A673 (cell line): ENCODE data around the gene GAB4. TPM values are rescaled to one million over a fixed set of nuclear protein-coding genes. Genes with fewer than 3 reads are reported as not detected.

Source experiments
- BruUV-seq: library from RNA; stranded (reverse); fragments of 400-500 nt; replicated peaks from 2 replicates; lab custom pipeline; 2021; lab: Mats Ljungman, UMichigan
- CTCF ChIA-PET: fragments of 300-600 bp; sonication (Branson Sonifier 250); formaldehyde crosslinking; loops from one replicate; lab custom pipeline; 2022; ENCODE audit warnings: antibody characterized with exemption; lab: Charles Lee
- POLR2A ChIA-PET: fragments of 300-600 bp; sonication (Branson Sonifier 250); formaldehyde crosslinking; loops from one replicate; lab custom pipeline; 2022; ENCODE audit warnings: antibody characterized with exemption; ENCODE audit not compliant: low non-redundant PET; lab: Charles Lee
- DNase-seq: peaks from one replicate; pipeline ENCODE4 v3.0.0-alpha.2; 2015; ENCODE audit warnings: low spot score
- H3K27ac ChIP-seq: fragments of 200-600 bp; sonication (generic); 2 replicates; pipeline ENCODE4 v1.5.1; 2016; ENCODE audit warnings: mixed run types, low read depth, mild to moderate bottlenecking, mixed read lengths, antibody characterized with exemption, low read length; ENCODE audit not compliant: poor library complexity, severe bottlenecking
- H3K27me3 ChIP-seq: fragments of 200-600 bp; sonication (generic); replicated peaks from 2 replicates; pipeline ENCODE4 v1.6.1; 2017; ENCODE audit warnings: mixed run types, low read depth, mild to moderate bottlenecking, mixed read lengths, antibody characterized with exemption, low read length; ENCODE audit not compliant: insufficient read depth, poor library complexity
- H3K36me3 ChIP-seq: fragments of 200-600 bp; sonication (generic); 2 replicates; pipeline ENCODE4 v1.6.1; 2016; ENCODE audit warnings: mixed run types, mild to moderate bottlenecking, mixed read lengths, antibody characterized with exemption, low read length; ENCODE audit not compliant: insufficient read depth, poor library complexity, severe bottlenecking
- H3K4me1 ChIP-seq: fragments of 200-600 bp; sonication (generic); 2 replicates; pipeline ENCODE4 v1.6.1; 2017; ENCODE audit warnings: mixed run types, mild to moderate bottlenecking, mixed read lengths, antibody characterized with exemption, low read length; ENCODE audit not compliant: insufficient read depth, poor library complexity, severe bottlenecking
- H3K4me3 ChIP-seq: fragments of 200-600 bp; sonication (generic); 2 replicates; pipeline ENCODE4 v1.5.1; 2016; ENCODE audit warnings: low read depth, mixed run types, mild to moderate bottlenecking, mixed read lengths, low read length; ENCODE audit not compliant: poor library complexity, severe bottlenecking
- H3K9me3 ChIP-seq: fragments of 200-600 bp; sonication (generic); 2 replicates; pipeline ENCODE4 v1.6.1; 2016; ENCODE audit warnings: mixed run types, low read depth, mild to moderate bottlenecking, mixed read lengths, antibody characterized with exemption, low read length; ENCODE audit not compliant: poor library complexity, severe bottlenecking
- EZH2 ChIP-seq: fragments of 200-600 bp; sonication (generic); IDR thresholded peaks from 2 replicates; pipeline ENCODE4 v1.6.1; 2017; ENCODE audit warnings: borderline replicate concordance, low read depth, mild to moderate bottlenecking, mixed read lengths, antibody characterized with exemption, low read length; ENCODE audit not compliant: poor library complexity, severe bottlenecking
- intact Hi-C: fragments of 100-400 bp; cut with micrococcal nuclease; formaldehyde crosslinking; loops from one replicate; pipeline ENCODE4 v1.10.0; 2022; ENCODE audit not compliant: unreplicated experiment
- total RNA-seq: library from RNA; stranded (reverse); gene quantifications from 2 replicates; pipeline ENCODE4 v1.2.3, GENCODE V29; 2021
- TF ChIP-seq, protein P1 (sequence below): fragments of 300-800, 200-600 bp; sonication (generic); conservative IDR thresholded peaks from 2 replicates; pipeline ENCODE4 v1.5.1; 2017; ENCODE audit warnings: low read depth, mild to moderate bottlenecking, antibody characterized with exemption, low read length, moderate library complexity, mixed read lengths

GAB4 gene
- total RNA-seq, 1 experiment from 2014 or later, result not detected

DNA sequence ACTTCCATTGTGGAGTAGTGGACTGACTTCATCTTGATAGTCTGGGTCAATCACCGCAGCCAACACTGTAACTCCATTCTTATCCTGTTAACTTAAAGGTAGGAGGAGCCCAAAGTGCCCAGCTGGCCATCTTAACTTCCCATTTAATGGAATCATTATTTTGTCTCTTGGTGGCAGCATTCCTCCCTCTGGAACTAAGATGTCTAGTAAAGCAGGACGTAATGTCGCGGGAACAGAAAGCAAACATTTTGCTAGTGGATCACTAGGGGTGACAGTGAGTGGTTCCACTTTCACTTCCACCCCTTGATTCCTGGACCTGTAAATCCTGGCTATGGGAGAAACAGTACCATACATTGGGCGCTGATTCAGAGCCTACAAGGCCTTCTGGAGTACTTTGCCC is 71.4 kb downstream of the GAB4 start:
- Histone ChIP-seq H3K4me1 (no peaks in the 10 kb centered on the region), H3K27me3 (peaks cover 12% of the 10 kb centered on the region), H3K36me3 (no peaks in the 10 kb centered on the region), H3K27ac (no peak overlapping the region), H3K9me3 (no peaks in the 10 kb centered on the region), H3K4me3 (no peak overlapping the region)
- BruUV-seq, result no TSS peak
- intact Hi-C loops, result no loop called here
- no peak for TF ChIP-seq EZH2
- TF ChIP-seq, protein P1, sequence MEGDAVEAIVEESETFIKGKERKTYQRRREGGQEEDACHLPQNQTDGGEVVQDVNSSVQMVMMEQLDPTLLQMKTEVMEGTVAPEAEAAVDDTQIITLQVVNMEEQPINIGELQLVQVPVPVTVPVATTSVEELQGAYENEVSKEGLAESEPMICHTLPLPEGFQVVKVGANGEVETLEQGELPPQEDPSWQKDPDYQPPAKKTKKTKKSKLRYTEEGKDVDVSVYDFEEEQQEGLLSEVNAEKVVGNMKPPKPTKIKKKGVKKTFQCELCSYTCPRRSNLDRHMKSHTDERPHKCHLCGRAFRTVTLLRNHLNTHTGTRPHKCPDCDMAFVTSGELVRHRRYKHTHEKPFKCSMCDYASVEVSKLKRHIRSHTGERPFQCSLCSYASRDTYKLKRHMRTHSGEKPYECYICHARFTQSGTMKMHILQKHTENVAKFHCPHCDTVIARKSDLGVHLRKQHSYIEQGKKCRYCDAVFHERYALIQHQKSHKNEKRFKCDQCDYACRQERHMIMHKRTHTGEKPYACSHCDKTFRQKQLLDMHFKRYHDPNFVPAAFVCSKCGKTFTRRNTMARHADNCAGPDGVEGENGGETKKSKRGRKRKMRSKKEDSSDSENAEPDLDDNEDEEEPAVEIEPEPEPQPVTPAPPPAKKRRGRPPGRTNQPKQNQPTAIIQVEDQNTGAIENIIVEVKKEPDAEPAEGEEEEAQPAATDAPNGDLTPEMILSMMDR, result no peak
- no peak for DNase-seq
- CTCF ChIA-PET, result no interaction called here
- POLR2A ChIA-PET, result no interaction called here

DNA sequence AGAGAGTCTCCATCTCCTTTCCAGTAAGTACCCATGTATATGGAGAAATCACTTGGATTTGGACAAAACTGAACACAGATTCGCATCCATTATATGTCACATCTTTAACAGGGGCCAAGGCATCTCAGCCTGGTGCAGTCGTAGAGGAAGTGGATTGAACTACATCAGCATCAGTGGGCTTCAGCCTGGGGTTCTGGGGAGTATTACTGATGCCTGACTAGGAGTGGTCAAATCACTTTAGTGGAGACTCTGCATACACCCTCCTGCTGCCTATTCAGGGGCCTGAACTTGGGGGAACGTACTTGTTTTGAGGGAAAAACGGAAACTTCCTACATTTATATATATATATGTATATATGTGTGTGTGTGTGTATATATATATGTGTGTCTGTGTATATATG is 72.8 kb downstream of the GAB4 start:
- H3K36me3 ChIP-seq, result no peaks in the 10 kb centered on the region
- intact Hi-C loops, result no loop called here
- ChIA-PET POLR2A (no interaction called here), CTCF (no interaction called here)
- H3K4me3 ChIP-seq, result no peak overlapping the region
- peaks cover 23% of the 10 kb centered on the region for H3K27me3 ChIP-seq
- no TSS peak for BruUV-seq
- no peaks in the 10 kb centered on the region for H3K4me1 ChIP-seq
- H3K9me3 ChIP-seq, result no peaks in the 10 kb centered on the region
- no peak for DNase-seq
- H3K27ac ChIP-seq, result no peak overlapping the region
- TF ChIP-seq EZH2, result no peak
- TF ChIP-seq, protein P1, result no peak

DNA sequence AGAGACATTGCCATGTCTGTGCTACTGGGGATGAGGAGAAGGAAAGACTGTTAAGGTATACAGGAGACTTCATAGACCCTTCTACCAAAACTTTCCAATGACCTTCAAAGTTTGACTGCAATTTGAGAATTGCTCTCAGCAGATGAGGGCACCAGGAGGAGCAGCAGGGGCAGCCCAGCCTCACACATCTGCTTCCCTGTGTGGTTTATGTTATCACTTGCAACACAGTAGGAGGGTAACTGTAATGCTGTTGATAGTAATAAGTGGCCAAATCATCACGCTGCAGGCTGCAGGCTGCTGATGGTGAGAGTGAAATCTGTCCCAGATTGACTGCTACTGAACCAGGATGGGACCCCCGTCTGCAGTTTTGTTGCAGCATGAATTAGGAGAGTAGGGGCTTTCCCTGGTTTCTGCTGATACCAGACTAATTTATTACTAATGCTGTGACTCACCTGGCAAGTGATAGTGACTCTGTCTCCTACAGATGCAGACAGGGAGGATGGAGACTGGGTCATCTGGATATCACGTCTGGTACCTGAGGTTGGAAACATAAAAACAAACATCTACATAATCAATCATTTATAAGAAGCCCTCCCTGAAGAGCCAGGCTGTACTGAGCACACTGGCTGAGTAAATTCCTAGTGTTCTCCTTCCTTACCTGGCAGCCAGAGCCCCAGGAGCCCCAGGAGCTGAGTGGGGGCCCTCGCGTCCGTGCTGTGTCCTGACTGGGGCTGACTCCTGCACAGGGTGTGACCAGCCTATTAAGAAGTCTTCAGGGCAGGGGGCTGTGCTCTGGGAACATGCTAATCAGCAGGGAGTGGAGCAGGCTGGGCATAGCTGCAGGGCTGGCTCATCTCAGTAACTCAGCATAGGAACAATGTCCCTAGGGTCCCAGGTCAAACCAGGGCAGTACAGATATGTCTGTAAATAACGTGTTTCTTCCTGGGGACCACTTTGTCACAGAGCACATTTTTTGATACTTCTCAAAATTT is 74.4 kb downstream of the GAB4 start:
- no peak for DNase-seq
- no peaks in the 10 kb centered on the region for H3K9me3 ChIP-seq
- no peak overlapping the region for H3K27ac ChIP-seq
- H3K36me3 ChIP-seq, result no peaks in the 10 kb centered on the region
- TF ChIP-seq EZH2, result no peak
- TF ChIP-seq, protein P1, result no peak
- POLR2A ChIA-PET, result no interaction called here
- peaks cover 34% of the 10 kb centered on the region for H3K27me3 ChIP-seq
- CTCF ChIA-PET, result no interaction called here
- no peak overlapping the region for H3K4me3 ChIP-seq
- intact Hi-C loops, result no loop called here
- BruUV-seq, result no TSS peak
- no peaks in the 10 kb centered on the region for H3K4me1 ChIP-seq
